Measurements from ENCODE around the gene TRO.

Gene TRO

DNA sequence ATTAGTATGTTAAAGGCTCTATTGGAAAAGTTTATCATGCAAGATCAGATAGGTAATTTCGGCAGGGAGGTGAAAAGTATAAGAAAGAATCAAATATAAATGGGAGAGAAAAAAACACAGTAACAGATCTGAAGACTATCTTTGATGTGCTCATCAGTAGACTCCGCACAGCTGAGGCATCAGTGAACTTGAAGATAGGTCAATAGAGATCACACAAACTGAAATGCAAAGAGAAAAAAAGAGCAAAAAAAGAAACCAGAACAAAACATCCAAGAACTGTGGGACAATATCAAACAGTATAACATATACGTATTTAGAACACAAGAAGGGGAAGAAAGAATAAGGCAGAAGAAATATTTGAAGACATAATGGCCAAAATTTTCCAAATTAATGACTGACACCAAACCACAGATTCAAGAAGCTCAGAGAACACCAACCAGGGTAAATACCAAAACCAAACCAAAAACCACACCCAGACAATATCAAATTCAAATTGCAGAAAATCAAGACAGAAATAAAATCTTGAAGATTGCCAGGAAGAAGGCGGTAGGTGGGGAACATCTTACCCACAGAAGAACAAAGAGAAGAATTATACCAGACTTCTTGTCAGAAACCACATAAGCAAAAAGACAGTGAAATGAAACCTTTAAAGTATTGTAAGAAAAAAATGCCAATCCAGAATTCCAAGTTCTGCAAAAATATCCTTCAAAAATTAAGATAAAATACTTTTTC, 44.3 kb downstream of the TRO start:
- DNase-seq (ENCODE audit: low spot score), result no peak

DNA sequence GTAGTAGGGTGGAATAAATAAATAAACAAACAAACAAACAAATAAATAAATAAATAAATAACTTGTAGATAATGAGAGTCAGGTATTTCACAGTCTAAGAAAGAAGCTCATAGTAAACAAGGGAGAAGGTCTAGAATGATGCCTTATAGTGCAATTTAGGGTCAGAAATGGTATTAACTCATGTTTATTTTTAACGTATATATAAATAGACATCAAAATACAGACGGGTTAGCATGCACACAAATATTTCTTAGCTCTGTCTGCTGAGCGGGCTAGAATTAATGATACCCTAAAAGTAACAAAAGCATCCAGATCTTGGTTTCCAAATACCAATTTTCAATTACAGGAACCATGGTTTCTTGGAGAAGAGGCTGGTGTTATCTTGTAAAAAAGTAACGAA, 56.8 kb downstream of the TRO start:
- DNase-seq (ENCODE audit: low spot score), result no peak

- DNase-seq (ENCODE audit: low spot score), result no peak
Measured at GRCh38 chrX:54978448-54978847, 57.8 kb downstream of the TRO start.

DNA sequence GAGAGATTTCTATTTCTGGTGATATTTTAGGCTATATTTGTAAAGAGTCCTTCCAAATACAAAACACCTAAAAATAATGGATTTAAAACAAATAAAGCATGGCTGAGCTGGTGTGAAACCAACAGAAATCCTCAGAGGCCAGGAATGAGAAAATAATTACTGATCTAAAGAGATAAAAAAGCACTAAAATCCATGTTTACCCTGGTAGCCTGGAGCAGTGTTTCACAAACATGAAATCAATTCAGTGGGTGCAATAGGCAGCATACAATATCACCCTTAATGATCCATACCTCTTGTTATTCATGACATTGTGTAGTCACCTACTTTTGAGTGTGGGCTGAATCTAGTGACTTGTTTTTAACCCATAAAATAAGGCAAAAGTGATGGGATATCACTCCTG, 58.8 kb downstream of the TRO start:
- DNase-seq (ENCODE audit: low spot score), result no peak

DNA sequence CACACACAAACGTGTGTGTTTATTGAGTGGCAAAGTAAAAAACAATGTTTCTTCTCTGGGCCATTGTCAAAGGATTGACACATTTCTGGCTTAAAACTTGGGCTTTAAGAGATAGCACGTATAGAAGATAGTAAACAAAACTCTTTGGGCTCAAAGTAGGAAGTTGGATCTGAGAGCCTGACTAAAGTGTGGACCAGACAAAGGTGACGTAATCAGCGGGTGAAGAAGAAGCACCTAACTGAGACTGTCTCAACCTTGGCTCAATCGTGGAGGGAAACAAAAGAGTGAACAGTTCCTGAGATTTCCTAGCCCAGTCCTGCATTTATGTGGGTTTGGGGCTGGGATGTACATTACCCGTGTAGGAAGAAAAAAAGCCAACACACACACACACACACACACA, 59.7 kb downstream of the TRO start:
- DNase-seq (ENCODE audit: low spot score), result no peak
